A549 (cell line): ENCODE data around the gene IFNAR2. TPM values are rescaled to one million over a fixed set of nuclear protein-coding genes. Genes with fewer than 3 reads are reported as not detected.

ENCODE experiments used
- EP300 ChIP-seq, 2 experiments: fragments of >200 bp; sonication (Bioruptor Twin); formaldehyde crosslinking; IDR thresholded peaks; 2 replicates in 1 of 2; 3 replicates in 1 of 2; pipeline ENCODE4 v1.6.1; 2016 to 2017
- HDAC2 ChIP-seq: fragments of 200-600 bp; sonication (generic); IDR thresholded peaks from 2 replicates; pipeline ENCODE4 v1.6.1; 2016
- HOXB13 ChIP-seq: fragments of 250-450 bp; sonication (Bioruptor Pico); IDR thresholded peaks from 2 replicates; pipeline ENCODE4 v1.5.0; 2020; ENCODE audit warnings: low read depth, mild to moderate bottlenecking, moderate library complexity
- HOXB5 ChIP-seq: fragments of 250-450 bp; sonication (Bioruptor Pico); IDR thresholded peaks from 2 replicates; pipeline ENCODE4 v1.5.0; 2020; ENCODE audit warnings: mild to moderate bottlenecking, moderate library complexity
- PHF8 ChIP-seq: fragments of 200-600 bp; sonication (generic); IDR thresholded peaks from 2 replicates; pipeline ENCODE4 v1.6.1; 2016; ENCODE audit warnings: low read depth, mild to moderate bottlenecking, antibody characterized with exemption, moderate library complexity, borderline replicate concordance
- RARB ChIP-seq: fragments of 250-450 bp; sonication (Bioruptor Pico); IDR thresholded peaks from 2 replicates; pipeline ENCODE4 v1.8.0; 2021; ENCODE audit warnings: mild to moderate bottlenecking, moderate library complexity
- ZC3H11A ChIP-seq: fragments of 450-650 bp; IDR thresholded peaks from 2 replicates; pipeline ENCODE4 v1.6.1; 2014; ENCODE audit warnings: antibody characterized with exemption, mild to moderate bottlenecking
- ZFP36 ChIP-seq: fragments of 450-650 bp; IDR thresholded peaks from 2 replicates; pipeline ENCODE4 v1.6.1; 2014; ENCODE audit warnings: borderline replicate concordance; ENCODE audit not compliant: partially characterized antibody
- ZSCAN20 ChIP-seq: fragments of 250-450 bp; sonication (Bioruptor Pico); IDR thresholded peaks from 2 replicates; pipeline ENCODE4 v1.8.0; 2022; ENCODE audit warnings: mild to moderate bottlenecking, moderate library complexity
- polyA plus RNA-seq, 4 experiments: library from polyadenylated mRNA; depleted of rRNA in 3 of 4; stranded (reverse); fragments of >200 nt; fragmentation: RNase III in 1 of 4; extraction: RNeasy Plus Mini Kit Qiagen cat#74134 plus additional on column Dnase treatment in 1 of 4; gene quantifications; 2 replicates in 3 of 4; 3 replicates in 1 of 4; pipeline ENCODE4 v1.2.3, GENCODE V29; 2011 to 2017
- TF ChIP-seq, protein P1 (sequence below): fragments of 200-600 bp; sonication (generic); IDR thresholded peaks from 2 replicates; pipeline ENCODE4 v1.6.1; 2016; ENCODE audit warnings: antibody characterized with exemption, mild to moderate bottlenecking, moderate library complexity

The IFNAR2 gene
- polyA plus RNA-seq, 2 of the 4 experiments (the other 2 are of a cell fraction), result 10.1 to 40.5 TPM

DNA sequence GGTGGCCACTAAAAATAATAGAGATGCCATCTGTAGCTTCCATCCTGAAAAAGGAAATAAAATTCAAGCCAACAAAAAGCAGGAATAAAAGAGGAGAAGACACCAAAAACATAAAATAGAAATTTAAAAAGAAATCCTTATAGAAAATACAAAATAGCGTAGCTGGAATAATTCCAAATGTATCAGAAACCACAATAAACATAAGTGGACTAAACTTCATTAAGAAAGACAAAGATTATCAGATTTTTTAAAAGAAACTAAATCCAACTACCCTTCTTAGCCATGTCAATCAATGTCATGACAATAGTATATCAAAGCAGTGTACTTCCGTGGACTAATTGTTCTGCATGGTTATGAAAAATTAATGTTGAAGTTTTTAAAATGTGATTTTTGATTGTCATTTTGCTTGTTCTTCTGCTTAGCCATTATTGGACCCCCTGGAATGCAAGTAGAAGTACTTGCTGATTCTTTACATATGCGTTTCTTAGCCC is 49.6 kb downstream of the IFNAR2 start (continued):
- TF ChIP-seq, protein P1, sequence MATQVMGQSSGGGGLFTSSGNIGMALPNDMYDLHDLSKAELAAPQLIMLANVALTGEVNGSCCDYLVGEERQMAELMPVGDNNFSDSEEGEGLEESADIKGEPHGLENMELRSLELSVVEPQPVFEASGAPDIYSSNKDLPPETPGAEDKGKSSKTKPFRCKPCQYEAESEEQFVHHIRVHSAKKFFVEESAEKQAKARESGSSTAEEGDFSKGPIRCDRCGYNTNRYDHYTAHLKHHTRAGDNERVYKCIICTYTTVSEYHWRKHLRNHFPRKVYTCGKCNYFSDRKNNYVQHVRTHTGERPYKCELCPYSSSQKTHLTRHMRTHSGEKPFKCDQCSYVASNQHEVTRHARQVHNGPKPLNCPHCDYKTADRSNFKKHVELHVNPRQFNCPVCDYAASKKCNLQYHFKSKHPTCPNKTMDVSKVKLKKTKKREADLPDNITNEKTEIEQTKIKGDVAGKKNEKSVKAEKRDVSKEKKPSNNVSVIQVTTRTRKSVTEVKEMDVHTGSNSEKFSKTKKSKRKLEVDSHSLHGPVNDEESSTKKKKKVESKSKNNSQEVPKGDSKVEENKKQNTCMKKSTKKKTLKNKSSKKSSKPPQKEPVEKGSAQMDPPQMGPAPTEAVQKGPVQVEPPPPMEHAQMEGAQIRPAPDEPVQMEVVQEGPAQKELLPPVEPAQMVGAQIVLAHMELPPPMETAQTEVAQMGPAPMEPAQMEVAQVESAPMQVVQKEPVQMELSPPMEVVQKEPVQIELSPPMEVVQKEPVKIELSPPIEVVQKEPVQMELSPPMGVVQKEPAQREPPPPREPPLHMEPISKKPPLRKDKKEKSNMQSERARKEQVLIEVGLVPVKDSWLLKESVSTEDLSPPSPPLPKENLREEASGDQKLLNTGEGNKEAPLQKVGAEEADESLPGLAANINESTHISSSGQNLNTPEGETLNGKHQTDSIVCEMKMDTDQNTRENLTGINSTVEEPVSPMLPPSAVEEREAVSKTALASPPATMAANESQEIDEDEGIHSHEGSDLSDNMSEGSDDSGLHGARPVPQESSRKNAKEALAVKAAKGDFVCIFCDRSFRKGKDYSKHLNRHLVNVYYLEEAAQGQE, result no peak
- no peak for TF ChIP-seq HOXB5 (CRISPR knock-in tag)
- no peak for TF ChIP-seq ZC3H11A
- no peak for TF ChIP-seq ZSCAN20
- TF ChIP-seq PHF8, result no peak
- TF ChIP-seq EP300 (IDR thresholded peaks at IDR 0.05), result no peak
- TF ChIP-seq RARB (CRISPR knock-in tag), result no peak
- no peak for TF ChIP-seq HDAC2
- TF ChIP-seq HOXB13 (CRISPR knock-in tag), result no peak
- no peak for TF ChIP-seq ZFP36

Other genes with a start within 250 kb of the IFNAR2 start
- not detected in 2 replicates for gene OLIG2, start 204.0 kb upstream of the IFNAR2 start, polyA plus RNA-seq (2011; rRNA removed)
- gene OLIG2, start 204.0 kb upstream of the IFNAR2 start, polyA plus RNA-seq (2017; fragmentation: RNase III; extraction: RNeasy Plus Mini Kit Qiagen cat#74134 plus additional on column Dnase treatment), result not detected in 3 replicates
- gene OLIG1, start 159.8 kb upstream of the IFNAR2 start, polyA plus RNA-seq (2011; rRNA removed), result not detected in 2 replicates
- gene OLIG1, start 159.8 kb upstream of the IFNAR2 start, polyA plus RNA-seq (2017; fragmentation: RNase III; extraction: RNeasy Plus Mini Kit Qiagen cat#74134 plus additional on column Dnase treatment), result not detected in 3 replicates
- 31.9 and 34.9 TPM in 2 replicates for gene IL10RB, start 36.4 kb downstream of the IFNAR2 start, polyA plus RNA-seq (2011; rRNA removed)
- gene IL10RB, start 36.4 kb downstream of the IFNAR2 start, polyA plus RNA-seq (2017; fragmentation: RNase III; extraction: RNeasy Plus Mini Kit Qiagen cat#74134 plus additional on column Dnase treatment), result 16.8 to 18.0 TPM (median 17.0 TPM) in 3 replicates
- 13.2 and 14.2 TPM in 2 replicates for gene IFNAR1, start 95.0 kb downstream of the IFNAR2 start, polyA plus RNA-seq (2011; rRNA removed)
- 13.7 to 16.5 TPM (median 14.1 TPM) in 3 replicates for gene IFNAR1, start 95.0 kb downstream of the IFNAR2 start, polyA plus RNA-seq (2017; fragmentation: RNase III; extraction: RNeasy Plus Mini Kit Qiagen cat#74134 plus additional on column Dnase treatment)
- 47.2 and 54.6 TPM in 2 replicates for gene IFNGR2, start 173.5 kb downstream of the IFNAR2 start, polyA plus RNA-seq (2011; rRNA removed)
- gene IFNGR2, start 173.5 kb downstream of the IFNAR2 start, polyA plus RNA-seq (2017; fragmentation: RNase III; extraction: RNeasy Plus Mini Kit Qiagen cat#74134 plus additional on column Dnase treatment), result 20.8 to 24.2 TPM (median 21.6 TPM) in 3 replicates